Right kidney (tissue), 1 donor: ENCODE data around the gene RNF6.

ENCODE experiments used
- DNase-seq: peaks from one replicate; pipeline ENCODE4 v3.0.0-alpha.2; 2016

The RNF6 gene

DNA sequence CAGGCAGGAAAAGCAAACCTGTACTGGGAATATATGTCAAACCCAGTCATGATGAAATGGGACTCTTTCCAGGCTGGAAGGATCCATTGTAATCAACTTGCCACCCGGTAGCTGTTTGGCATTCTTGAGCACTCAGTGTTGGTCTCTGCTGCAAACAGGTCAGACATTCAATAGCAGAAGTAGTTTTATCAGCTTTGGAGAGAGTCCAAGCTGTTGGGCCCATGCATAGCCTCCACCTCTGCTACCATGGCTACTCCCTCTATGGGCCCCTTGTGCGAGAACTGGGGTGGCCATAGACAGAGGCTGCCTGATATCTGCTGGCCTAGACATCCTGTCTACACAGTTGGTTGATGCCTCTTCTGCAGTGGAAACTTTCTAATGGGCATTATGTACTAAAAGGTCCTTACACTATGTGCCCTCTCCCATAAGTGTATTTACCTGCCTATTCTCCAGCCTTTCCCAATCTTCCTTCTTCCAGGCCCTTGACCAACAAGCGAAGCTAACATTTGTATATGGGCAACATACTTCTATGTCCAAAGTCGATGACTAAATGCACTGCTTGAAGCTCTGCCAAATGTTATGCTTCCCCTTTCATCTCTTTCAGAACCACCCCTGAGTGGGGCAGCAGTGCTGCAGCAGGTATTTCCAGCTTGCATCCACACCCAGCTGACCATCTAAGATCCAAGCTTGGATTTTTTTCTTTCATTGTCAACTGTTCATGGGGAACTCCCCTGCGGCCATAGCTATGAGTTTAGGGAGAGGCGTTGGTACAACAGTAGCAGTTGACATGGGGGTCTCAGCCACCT lies 5.3 kb upstream of the RNF6 start:
- DNase-seq = no peak

DNA sequence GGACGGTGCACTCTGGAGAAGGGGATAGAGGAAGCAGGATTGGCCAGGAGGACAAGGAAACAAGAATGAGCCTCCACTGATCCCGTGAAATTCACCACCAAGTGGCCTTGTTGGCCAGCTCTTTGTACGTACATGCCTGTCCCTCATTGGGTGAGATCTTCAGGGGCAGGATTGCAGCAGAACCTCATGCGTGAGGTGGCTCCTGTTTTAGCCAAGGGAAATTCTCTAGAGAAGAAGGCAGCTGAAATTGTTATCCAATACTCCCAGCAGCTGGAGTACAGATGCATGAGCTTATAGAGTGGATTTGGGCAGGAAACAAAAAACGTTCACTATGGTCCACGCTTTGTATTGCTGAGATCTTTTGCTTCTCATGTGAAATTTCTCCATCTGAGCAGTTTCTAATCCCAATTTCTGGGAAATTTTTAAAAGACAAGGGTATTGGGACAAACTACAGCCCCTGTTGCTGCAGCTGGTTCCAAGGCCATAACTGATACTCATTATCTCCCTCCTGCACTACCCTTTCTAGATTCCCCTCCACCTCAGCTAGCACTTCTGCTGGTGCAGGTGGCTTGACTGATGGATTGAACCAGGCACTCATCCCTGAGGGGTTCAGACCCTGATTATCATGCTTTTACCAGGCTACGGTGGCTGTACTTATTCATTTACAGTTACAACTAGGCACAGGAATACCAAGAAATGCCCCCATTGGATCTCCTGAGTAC lies 3.9 kb upstream of the RNF6 start:
- no peak for DNase-seq

DNA sequence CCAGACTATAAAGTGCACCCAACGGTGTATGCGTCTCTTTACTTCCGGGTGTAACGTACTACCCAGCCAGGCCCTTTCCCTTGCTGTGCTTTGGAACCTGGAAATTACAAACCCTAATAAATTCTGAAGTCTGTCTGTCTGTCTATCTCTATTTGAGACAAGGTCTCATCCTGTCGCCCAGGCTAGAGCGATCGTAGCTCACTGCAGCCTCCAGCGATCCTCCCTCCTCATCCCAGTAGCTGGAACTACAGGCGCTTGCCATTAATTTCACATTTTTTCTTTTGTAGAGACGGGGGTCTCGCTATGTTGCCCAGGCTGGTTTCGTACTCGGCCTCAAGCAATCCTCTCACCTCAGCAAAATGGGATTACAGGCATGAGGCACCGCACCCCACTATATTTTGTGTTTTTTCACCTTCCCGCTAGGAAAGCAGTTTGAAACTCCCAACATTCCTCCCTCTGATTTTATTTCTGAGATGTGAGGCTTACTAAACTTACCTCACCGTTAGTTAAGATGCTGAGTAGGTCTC lies 469 bp upstream of the RNF6 start:
- DNase-seq = no peak

DNA sequence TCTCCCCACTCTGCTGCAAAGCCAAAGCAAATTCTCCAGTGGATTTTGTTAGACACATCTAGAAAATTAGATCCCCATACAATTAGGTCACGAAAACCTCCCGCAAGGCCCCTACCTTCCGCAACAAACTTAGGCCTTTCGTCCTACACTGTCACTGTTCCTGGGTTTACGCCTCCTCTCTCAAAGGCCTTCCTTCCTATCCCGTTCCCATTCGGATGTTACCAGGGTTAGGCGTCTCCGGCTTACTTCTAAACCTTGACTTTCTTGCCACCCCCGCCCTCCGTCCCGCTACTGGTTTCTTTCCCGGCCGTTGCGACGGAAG lies 754 bp downstream of the RNF6 start:
- DNase-seq = no peak

DNA sequence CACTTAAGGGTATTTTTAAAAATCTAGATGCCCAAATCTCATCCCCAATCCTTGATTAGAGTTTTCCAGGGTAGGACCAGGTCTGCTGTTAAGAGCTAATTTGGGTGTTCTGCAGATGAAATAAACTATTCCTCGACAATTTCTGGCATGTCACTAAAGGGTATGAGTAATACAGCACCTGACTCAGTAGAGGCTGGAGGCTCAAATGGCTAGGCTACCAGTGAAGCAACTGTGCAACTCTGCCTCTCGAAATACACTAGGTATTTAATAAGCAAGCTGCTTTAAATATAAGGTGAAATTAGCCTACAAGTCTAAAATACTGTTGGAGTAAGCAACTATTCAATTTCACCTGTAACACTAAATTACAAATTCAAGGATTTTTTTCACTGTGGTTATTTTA lies 1.5 kb downstream of the RNF6 start:
- no peak for DNase-seq

DNA sequence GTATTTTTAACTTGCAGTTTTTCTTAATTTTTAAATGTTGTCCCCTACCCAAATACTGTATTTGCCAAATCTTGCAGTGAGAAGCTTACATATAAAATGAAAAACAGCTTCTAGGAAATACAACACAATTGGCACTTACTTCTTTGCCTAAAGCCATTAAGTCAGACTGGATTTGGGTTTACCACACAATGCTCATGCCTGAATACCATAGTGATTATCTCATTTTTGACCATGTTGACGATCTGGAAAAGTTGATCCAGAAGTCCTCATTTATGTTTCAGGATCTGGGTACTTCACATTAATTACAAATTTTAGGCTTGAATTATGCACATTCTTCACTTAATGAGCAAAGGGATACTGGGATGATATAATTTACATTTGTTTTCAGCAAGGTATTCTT lies 2.4 kb downstream of the RNF6 start:
- DNase-seq = no peak

DNA sequence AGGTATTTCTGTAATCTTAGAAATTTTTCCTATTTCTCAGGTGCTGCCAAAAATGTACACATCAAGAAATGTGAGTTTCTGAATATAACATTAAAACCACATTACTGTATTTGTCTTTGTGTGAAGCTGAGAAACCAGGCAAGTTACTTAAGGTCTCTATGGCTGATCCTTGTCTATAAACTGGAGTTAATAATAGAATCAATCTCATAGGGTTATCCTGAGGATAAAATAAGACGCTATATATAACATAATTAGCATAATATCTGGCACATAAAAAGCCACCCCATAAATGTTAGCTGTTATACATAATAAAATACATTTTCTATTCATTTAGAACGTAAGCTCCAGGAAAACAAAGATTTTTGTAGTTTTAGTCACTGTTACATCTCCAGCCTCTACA lies 6.1 kb downstream of the RNF6 start:
- DNase-seq = no peak

DNA sequence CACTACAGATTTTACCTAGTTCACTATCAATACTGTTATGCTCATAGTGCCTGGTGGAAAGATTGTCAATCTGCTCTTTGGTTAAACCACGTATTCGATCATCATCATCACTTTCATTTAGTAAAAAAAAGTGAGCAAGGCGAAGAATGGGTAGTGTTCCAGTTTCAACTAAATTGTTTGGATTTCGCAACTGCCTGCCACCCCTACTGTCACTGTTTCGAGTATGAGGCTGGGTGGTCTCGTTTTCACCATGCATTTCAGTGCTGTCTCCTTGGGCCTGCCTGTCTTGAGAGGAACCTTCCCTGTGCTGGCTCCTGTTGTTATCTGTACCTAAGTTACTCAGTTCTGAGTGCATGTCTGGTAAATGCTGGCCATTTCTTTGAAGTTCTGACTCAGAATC lies 8.1 kb downstream of the RNF6 start:
- no peak for DNase-seq

DNA sequence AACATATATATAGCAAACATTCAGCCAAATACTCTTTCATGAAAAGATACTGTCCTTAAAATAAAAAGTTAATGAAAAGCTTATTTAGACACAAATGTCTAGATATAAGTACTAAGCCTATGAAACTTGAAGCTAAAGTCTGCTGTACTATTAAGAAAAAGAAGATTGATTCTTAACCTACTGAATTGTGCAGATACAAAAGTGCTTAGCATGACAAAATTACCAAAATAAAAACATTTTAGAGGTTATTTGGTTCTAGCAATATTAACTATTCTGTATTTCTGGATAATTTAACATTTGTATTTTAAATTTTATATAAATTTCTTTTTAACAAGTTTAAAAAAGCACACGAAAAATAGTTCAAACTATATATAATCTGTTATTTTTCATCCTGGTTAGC lies 8.8 kb downstream of the RNF6 start:
- DNase-seq = no peak

DNA sequence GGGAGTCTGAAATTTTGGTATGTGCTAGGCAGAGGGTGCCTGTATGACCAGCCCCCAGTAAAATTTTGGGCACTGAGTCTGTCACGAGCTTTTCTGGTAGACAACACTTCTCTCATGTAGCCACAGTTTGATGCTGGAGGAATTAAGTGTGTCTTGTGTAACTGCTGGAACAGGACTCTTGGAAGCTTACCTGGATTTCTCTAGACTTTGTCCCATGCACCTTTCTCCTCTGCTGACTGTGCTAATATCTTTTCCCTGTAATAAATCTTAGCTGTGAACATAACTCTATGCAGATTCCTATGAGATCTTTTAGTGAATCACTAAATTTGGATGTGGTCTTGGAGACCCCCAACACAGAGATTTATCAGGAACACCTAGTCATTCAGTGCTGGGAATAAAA lies 13.8 kb downstream of the RNF6 start:
- no peak for DNase-seq

DNA sequence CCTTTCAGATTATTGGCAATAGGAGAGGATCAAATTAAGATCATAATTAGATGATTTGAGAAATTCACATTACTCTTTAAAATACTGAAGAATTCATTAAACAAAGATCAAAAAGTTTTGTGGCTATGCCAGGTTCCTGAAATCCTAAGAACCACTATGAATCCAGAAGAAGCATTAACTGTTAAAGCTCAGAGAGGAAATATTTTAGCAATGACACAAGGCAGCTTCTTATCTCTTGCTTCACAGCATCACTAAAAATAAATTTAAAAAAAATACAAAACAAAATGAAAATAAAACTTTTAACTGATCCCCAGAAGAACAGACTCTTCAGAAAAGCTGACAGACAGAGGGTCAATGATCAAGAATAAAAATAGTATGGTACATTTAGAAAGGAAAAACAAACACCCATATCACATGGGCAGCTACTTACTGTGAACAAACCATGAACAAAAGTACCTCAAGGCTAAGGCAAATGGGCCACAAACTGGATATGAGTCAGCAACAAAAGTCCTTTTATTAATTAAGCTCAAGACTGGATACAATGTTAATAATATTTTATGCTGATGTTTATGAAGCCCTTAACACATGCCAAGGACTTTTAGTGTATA lies 19.6 kb downstream of the RNF6 start:
- no peak for DNase-seq

DNA sequence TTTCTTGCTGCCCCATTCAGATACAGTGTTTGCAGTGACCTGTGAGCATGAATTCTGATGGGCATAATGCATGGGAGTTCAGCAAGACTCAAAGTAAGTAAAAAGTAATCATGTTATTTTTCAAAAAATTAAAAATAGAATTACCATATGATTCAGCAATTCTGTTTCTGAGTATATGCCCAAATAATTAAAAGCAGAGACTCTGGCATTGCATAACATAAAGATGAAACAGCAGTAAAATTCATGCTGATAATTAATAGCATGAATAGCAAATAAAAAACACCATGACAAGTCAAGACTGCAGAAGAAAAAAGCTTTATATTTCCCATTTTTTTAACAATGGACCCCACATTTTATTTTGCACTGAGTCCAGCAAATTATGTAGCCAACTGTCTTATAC lies 21.3 kb downstream of the RNF6 start:
- DNase-seq = no peak

DNA sequence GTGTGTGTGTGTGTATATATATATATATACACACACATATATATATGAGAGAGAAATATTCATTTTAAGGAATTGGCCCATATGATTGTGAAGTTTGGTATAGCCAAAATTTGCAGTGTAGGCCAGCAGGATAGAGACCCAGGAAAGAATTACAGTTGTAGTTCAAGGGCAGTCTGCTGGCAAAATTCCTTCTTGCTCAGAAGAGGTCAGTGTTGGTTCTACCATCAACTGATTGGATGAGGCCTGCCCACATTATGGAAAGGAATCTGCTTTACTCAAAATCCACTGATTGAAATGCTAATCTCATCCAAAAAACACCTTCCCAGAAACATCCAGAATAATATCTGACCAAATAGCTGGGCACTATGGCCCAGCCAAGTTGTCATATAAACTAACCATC lies 24.0 kb downstream of the RNF6 start:
- DNase-seq = no peak

DNA sequence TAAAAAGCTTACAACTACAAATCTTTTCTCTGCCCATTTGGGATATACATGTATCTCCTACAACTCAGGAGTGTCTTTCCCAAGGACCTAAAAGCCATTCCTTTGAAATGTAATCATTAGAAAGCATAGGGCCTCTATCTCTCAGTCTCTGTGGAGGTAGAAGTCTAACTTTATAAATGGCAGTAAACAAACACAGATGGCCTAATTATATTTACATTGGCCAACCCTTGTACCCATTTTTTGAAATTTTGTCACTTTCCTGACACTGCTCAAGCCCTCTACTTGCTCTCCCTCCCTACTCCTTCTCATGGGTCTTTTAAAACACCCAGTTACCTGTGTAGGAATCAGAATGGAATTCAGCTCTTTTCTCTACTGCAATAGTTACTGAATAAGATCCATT lies 24.8 kb downstream of the RNF6 start:
- no peak for DNase-seq

DNA sequence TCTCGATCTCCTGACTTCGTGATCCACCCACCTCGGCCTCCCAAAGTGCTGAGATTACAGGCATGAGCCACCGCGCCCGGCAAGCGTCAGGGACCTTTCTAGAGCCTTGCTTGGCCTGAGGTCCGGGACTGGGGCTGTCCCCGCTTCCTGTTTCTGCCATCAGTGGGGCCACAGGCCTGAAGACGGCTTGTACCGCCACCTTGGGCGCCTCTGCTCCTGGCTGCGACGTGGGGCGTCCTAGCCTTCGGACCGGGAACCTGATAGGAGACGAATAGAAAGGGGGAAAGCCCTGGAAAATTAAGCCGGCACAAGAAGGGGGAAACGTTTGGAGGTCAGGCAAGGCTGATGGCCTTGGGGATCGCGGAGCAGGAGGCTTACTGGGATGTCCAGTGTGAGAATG lies 35.1 kb downstream of the RNF6 start:
- DNase-seq = peak; percentile 41

DNA sequence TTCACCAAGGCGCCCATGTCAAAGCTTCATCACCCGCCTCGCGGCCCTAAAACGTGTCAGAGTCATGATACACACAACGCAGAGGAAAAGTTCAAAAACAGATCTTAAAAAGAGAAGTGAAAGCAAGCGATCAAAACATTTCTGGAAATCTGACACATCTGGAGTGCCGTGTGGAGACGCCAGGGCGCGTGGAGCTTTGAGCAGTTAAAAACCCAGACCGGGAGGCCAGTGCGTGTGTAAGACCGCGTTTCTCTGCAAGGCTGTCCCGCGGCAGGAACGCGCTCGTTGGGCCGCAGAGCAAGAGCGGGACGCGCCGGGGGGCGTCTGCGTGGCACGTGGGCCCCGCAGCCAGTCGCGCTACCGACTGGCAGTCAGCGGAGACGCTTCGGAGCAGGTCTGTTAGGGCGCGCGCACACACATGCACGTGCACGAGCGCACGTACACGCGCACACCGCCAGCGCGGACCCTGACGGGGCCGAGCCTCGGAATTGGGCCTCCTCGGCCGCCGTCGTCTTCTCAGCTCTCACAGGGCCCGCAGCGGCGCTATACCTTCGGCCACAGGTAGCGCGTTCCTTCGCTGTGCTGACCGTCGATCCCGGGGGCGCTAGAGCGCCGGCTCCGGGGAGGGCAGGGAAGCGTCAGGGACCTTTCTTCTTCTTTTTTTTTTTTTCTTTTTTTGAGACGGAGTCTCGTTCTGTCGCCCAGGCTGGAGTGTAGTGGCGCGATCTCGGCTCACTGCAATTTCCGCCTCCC lies 35.8 kb downstream of the RNF6 start:
- peak; percentile 94 for DNase-seq

DNA sequence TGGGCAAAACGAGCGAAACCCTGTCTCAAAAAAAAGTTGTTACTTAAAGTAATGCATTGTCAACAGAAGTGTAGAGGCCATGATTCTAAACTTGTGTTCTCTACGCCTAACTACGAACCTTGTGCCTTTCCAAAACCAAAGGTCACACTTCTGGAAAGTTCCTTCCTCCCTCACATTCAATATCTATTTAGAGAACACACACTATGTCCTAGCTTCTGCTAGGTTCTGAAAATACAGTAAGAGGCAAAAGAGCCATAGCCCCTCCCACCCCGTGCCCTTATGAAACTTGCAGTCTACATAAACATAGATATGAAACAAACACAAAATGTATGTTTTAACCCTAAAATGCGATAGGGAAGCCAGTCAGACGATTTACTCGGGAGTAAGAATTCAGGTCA lies 36.4 kb downstream of the RNF6 start:
- no peak for DNase-seq

DNA sequence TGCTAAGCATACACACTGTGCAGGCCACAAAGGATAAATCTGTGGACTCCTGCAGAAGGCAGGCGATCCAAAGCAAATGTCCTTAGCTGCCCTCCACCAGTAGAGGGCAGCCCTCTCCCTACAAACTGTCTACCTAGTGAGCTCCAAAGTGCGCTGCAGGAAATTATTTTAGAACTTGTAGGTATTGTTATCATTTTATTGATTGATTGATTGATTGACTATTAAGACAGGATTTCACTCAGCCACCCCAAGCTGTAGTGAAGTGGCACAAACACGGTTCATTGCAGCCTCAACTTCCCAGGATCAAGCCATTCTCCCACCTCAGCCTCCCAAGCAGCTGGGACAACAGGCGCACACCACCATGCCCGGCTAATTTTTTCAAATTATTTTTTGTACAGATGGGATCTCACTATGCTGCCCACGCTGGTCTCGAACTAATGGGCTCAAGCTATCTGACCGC lies 37.3 kb downstream of the RNF6 start:
- peak; percentile 40 for DNase-seq

DNA sequence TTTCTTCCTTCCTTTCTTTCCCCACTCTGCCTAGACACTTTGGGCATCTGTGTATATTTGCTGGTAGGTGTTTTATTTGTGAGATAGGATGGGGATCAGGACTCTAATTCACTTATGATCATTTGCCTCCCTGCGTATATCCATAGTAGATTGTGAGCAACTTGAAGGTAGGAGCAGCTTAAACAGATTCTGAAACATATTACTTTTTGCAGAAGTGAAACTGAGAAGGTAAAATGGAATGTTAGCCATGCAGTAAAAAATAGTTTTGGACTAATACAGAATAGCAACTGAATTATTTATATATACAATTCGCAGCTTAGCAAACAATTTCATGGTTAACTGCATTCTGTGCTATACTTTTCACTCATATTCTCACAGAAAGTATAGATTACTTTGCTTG lies 38.7 kb downstream of the RNF6 start:
- no peak for DNase-seq

DNA sequence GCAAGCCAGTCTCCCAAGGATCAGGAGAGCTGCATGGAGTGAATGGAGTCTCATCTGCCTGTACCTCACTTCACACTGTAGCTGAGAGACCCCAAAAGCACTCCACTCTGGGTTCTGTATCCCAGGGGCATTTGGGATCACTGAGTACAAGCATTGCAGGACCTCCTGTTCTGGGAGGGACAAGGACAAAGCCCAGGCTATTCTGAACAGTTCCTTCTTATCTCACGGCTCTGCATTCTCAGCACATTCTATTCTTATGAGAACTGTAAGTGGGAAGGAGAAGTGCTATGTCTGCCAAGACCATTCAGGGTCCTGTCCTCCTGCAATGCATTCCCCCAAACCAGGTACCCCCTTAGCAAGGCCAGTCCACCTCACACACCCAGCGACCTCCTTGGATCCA lies 42.8 kb downstream of the RNF6 start:
- DNase-seq = no peak

DNA sequence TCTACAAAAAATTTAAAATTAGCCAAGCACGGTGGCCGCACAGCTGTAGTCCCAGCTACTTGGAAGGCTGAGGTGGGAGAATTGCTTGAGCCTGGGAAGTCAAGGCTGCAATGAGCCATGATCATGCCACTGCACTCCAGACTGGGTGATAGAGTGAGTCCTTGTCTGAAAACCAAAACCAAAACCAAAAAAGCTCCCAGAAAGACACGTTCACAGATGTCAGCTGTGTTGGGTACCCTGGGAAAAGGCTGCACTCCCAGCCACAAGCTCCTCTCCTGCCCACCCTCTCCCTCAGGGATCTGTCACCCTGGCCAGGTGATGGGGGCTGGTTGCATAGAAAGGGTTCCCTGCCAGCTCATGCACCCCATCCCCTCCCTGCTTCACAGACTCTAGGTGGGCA lies 53.3 kb downstream of the RNF6 start:
- no peak for DNase-seq

DNA sequence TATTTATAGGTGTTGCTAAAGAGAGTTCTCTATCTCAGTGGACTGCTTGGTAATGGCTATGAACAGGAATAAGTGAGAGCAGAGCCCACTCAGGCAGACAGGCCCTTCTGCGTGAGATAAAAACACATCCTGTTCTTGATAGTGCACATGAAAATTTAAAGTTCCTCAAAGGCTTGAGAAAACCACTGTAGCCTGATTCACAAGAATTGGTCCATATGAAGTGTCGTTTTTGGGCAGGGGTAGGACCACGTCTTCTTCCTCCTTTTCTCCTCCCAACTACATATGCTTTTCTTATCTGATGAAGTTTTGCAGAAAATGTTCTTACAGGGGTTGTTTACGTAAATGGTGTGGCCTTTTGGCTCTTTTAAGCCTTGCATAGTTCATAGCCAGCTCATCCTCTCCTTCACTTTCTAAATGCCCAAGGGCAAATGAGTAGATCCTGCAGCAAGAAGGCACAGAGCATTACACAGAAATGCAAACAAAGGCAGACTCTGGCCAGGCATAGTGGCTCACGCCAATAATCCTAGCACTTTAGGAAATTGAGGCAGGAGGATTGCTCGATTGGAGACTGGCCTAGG lies 53.8 kb downstream of the RNF6 start:
- DNase-seq = no peak

DNA sequence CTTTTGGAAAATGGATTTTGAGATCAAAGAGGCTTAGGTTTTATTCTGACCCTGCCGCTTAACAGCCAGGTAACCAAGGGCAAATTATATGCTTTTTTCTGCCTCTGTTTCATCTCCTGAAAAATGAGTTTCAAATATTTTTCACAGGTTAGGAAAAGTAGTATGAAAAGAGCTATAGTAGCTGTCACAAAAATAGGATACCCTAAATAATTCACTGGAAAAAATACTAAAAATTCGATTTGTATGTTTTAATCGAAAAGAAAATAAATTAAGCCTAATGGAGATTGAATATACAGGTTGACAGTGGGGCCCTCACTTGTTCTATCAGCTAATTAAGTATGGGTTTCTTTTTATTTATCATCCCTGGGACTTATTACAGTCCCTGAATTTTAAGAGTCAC lies 58.3 kb downstream of the RNF6 start:
- DNase-seq = no peak
